HepG2 (cell line): ENCODE measurements around the gene CD300LF. TPM values are rescaled to one million over a fixed set of nuclear protein-coding genes. Genes with fewer than 3 reads are reported as not detected.
A peak's percentile ranks its signal among the peaks of the same experiment; 100 is the strongest.

Experiments
- CENPX ChIP-seq: sonication (generic); formaldehyde crosslinking; IDR thresholded peaks from 2 replicates; pipeline ENCODE4 v1.9.0; 2021; ENCODE audit warnings: mild to moderate bottlenecking, missing genetic modification reagents, moderate library complexity
- MBD4 ChIP-seq: IDR thresholded peaks from 2 replicates; pipeline ENCODE4 v1.6.1; 2012; ENCODE audit warnings: low read length, inconsistent platforms, borderline replicate concordance
- MLLT10 ChIP-seq: sonication (generic); formaldehyde crosslinking; IDR thresholded peaks from 2 replicates; pipeline ENCODE4 v1.4.0; 2020; ENCODE audit warnings: missing genetic modification reagents
- NRL ChIP-seq: sonication (generic); formaldehyde crosslinking; IDR thresholded peaks from 2 replicates; pipeline ENCODE4 v1.5.0; 2020; ENCODE audit warnings: missing genetic modification reagents, mild to moderate bottlenecking, moderate library complexity, borderline replicate concordance
- RELA ChIP-seq: sonication (generic); formaldehyde crosslinking; IDR thresholded peaks from 2 replicates; pipeline ENCODE4 v1.4.0; 2020; ENCODE audit warnings: missing genetic modification reagents
- SP1 ChIP-seq, 2 experiments: fragments of 450-650 bp in 1 of 2; sonication (generic) in 1 of 2; formaldehyde crosslinking in 1 of 2; IDR thresholded peaks; 2 replicates each; pipeline versions ENCODE4 v1.4.0 to v1.6.1; 2016 to 2020; ENCODE audit warnings: missing genetic modification reagents in 1 of 2
- ZEB1 ChIP-seq: IDR thresholded peaks from 2 replicates; pipeline ENCODE4 v1.6.1; 2012; ENCODE audit warnings: mild to moderate bottlenecking, low read depth, inconsistent platforms; ENCODE audit not compliant: insufficient replicate concordance
- ZNF33A ChIP-seq: sonication (generic); formaldehyde crosslinking; IDR thresholded peaks from 2 replicates; pipeline ENCODE4 v1.5.1; 2020; ENCODE audit warnings: missing genetic modification reagents, mild to moderate bottlenecking, moderate library complexity, borderline replicate concordance
- ZNF468 ChIP-seq: sonication (generic); formaldehyde crosslinking; IDR thresholded peaks from 2 replicates; pipeline ENCODE4 v1.8.0; 2022; ENCODE audit warnings: mild to moderate bottlenecking, moderate library complexity, missing genetic modification reagents
- ZNF878 ChIP-seq: sonication (generic); formaldehyde crosslinking; IDR thresholded peaks from 2 replicates; pipeline ENCODE4 v1.8.1; 2023; ENCODE audit warnings: mild to moderate bottlenecking, missing genetic modification reagents, moderate library complexity
- ZSCAN12 ChIP-seq: sonication (generic); formaldehyde crosslinking; IDR thresholded peaks from 2 replicates; pipeline ENCODE4 v1.9.0; 2021; ENCODE audit warnings: mild to moderate bottlenecking, missing genetic modification reagents
- ZSCAN30 ChIP-seq: sonication (generic); formaldehyde crosslinking; IDR thresholded peaks from 2 replicates; pipeline ENCODE4 v1.5.0; 2020; ENCODE audit warnings: mild to moderate bottlenecking, missing genetic modification reagents
- ZSCAN31 ChIP-seq: sonication (generic); formaldehyde crosslinking; IDR thresholded peaks from 2 replicates; pipeline ENCODE4 v1.5.0; 2020; ENCODE audit warnings: low read depth, mild to moderate bottlenecking, missing genetic modification reagents
- polyA plus RNA-seq, 8 experiments: library from polyadenylated mRNA; depleted of rRNA in 3 of 8; stranded (reverse) in 7 of 8; unstranded in 1 of 8; fragments of >200 nt; fragmentation: Illumina TruSeq in 4 of 8; extraction: Trizol in 4 of 8; gene quantifications; 2 replicates each; pipeline versions ENCODE4 v1.2.1 to v1.2.3, GENCODE V29; 2011 to 2016; ENCODE audit warnings: low read depth in 4 of 8, missing spikeins in 1 of 8, mixed read lengths in 1 of 8; ENCODE audit not compliant: insufficient read depth in 1 of 8
- total RNA-seq, 5 experiments: library from RNA; depleted of rRNA; stranded (reverse); fragments of >200 nt; fragmentation: Illumina TruSeq; extraction: Trizol; gene quantifications; 2 replicates each; pipeline ENCODE4 v1.2.3, GENCODE V29; 2016; ENCODE audit warnings: low read depth in 1 of 5
- TF ChIP-seq, protein P1 (sequence below): sonication (generic); formaldehyde crosslinking; IDR thresholded peaks from 2 replicates; pipeline ENCODE4 v1.5.0; 2020; ENCODE audit warnings: missing genetic modification reagents, mild to moderate bottlenecking, borderline replicate concordance
- TF ChIP-seq, protein P2 (sequence below): sonication (generic); formaldehyde crosslinking; conservative IDR thresholded peaks from 2 replicates; pipeline ENCODE4 v1.4.0; 2020; ENCODE audit warnings: missing genetic modification reagents
- TF ChIP-seq, protein P3 (sequence below): sonication (generic); formaldehyde crosslinking; IDR thresholded peaks from 2 replicates; pipeline ENCODE4 v1.4.0; 2020; ENCODE audit warnings: missing genetic modification reagents
- TF ChIP-seq, protein P4 (sequence below): sonication (generic); formaldehyde crosslinking; IDR thresholded peaks from 2 replicates; pipeline ENCODE4 v1.5.1; 2020; ENCODE audit warnings: missing genetic modification reagents, mild to moderate bottlenecking, borderline replicate concordance
- TF ChIP-seq, protein P5 (sequence below): IDR thresholded peaks from 2 replicates; pipeline ENCODE4 v1.6.1; 2016; ENCODE audit warnings: low read depth, control low read depth
- TF ChIP-seq, protein P6 (sequence below): IDR thresholded peaks from 2 replicates; pipeline ENCODE4 v1.6.1; 2016; ENCODE audit warnings: missing genetic modification reagents, missing compliant biosample characterization

Gene CD300LF
- total and polyA plus RNA-seq, 2 of the 13 experiments (the other 11 are each of a cell fraction or from before 2014, with no cell fraction given), result not detected

DNA sequence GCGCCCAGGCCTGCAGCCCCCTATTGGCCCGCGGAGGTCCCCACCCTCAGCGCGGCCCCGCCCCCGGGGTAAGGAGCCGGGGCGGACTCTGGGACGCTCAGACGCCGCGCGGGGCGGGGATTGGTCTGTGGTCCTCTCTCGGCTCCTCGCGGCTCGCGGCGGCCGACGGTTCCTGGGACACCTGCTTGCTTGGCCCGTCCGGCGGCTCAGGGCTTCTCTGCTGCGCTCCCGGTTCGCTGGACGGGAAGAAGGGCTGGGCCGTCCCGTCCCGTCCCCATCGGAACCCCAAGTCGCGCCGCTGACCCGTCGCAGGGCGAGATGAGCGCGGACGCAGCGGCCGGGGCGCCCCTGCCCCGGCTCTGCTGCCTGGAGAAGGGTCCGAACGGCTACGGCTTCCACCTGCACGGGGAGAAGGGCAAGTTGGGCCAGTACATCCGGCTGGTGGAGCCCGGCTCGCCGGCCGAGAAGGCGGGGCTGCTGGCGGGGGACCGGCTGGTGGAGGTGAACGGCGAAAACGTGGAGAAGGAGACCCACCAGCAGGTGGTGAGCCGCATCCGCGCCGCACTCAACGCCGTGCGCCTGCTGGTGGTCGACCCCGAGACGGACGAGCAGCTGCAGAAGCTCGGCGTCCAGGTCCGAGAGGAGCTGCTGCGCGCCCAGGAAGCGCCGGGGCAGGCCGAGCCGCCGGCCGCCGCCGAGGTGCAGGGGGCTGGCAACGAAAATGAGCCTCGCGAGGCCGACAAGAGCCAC lies 36.0 kb upstream of the CD300LF start, which contains the start of gene NHERF1 (continued):
- TF ChIP-seq, protein P1, sequence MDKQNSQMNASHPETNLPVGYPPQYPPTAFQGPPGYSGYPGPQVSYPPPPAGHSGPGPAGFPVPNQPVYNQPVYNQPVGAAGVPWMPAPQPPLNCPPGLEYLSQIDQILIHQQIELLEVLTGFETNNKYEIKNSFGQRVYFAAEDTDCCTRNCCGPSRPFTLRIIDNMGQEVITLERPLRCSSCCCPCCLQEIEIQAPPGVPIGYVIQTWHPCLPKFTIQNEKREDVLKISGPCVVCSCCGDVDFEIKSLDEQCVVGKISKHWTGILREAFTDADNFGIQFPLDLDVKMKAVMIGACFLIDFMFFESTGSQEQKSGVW, result no peak
- TF ChIP-seq ZSCAN31 (peak; percentile 77; the same call in 1 of the 2 replicates), ZEB1 (no peak), RELA (CRISPR knock-in tag) (peak; percentile 22; the same call in 1 of the 2 replicates), ZSCAN30 (CRISPR knock-in tag) (peak; percentile 63; the same call in 1 of the 2 replicates), CENPX (no peak), ZNF878 (CRISPR knock-in tag) (peak; percentile 85), MLLT10 (CRISPR knock-in tag) (peak; percentile 97; the same call in 1 of the 2 replicates), ZNF33A (0 out of 2 replicates have a peak, but pooled peaks have one; percentile 41), NRL (peak; percentile 92), MBD4 (no peak), SP1 (IDR thresholded peaks at IDR 0.05) (no peak), SP1 (CRISPR knock-in tag; IDR thresholded peaks at IDR 0.05) (peak; percentile 91), ZNF468 (peak; percentile 81; the same call in 1 of the 2 replicates), ZSCAN12 (peak; percentile 82; the same call in 1 of the 2 replicates)
- TF ChIP-seq, protein P2, sequence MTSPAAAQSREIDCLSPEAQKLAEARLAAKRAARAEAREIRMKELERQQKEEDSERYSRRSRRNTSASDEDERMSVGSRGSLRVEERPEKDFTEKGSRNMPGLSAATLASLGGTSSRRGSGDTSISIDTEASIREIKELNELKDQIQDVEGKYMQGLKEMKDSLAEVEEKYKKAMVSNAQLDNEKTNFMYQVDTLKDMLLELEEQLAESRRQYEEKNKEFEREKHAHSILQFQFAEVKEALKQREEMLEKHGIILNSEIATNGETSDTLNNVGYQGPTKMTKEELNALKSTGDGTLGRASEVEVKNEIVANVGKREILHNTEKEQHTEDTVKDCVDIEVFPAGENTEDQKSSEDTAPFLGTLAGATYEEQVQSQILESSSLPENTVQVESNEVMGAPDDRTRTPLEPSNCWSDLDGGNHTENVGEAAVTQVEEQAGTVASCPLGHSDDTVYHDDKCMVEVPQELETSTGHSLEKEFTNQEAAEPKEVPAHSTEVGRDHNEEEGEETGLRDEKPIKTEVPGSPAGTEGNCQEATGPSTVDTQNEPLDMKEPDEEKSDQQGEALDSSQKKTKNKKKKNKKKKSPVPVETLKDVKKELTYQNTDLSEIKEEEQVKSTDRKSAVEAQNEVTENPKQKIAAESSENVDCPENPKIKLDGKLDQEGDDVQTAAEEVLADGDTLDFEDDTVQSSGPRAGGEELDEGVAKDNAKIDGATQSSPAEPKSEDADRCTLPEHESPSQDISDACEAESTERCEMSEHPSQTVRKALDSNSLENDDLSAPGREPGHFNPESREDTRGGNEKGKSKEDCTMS, result 0 out of 2 replicates have a peak, but pooled peaks have one; percentile 78
- TF ChIP-seq, protein P3, sequence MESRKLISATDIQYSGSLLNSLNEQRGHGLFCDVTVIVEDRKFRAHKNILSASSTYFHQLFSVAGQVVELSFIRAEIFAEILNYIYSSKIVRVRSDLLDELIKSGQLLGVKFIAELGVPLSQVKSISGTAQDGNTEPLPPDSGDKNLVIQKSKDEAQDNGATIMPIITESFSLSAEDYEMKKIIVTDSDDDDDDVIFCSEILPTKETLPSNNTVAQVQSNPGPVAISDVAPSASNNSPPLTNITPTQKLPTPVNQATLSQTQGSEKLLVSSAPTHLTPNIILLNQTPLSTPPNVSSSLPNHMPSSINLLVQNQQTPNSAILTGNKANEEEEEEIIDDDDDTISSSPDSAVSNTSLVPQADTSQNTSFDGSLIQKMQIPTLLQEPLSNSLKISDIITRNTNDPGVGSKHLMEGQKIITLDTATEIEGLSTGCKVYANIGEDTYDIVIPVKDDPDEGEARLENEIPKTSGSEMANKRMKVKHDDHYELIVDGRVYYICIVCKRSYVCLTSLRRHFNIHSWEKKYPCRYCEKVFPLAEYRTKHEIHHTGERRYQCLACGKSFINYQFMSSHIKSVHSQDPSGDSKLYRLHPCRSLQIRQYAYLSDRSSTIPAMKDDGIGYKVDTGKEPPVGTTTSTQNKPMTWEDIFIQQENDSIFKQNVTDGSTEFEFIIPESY (CRISPR knock-in tag), result 0 out of 2 replicates have a peak, but pooled peaks have one; percentile 16
- TF ChIP-seq, protein P4, sequence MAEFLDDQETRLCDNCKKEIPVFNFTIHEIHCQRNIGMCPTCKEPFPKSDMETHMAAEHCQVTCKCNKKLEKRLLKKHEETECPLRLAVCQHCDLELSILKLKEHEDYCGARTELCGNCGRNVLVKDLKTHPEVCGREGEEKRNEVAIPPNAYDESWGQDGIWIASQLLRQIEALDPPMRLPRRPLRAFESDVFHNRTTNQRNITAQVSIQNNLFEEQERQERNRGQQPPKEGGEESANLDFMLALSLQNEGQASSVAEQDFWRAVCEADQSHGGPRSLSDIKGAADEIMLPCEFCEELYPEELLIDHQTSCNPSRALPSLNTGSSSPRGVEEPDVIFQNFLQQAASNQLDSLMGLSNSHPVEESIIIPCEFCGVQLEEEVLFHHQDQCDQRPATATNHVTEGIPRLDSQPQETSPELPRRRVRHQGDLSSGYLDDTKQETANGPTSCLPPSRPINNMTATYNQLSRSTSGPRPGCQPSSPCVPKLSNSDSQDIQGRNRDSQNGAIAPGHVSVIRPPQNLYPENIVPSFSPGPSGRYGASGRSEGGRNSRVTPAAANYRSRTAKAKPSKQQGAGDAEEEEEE, result no peak; the same call in 1 of the 2 replicates
- TF ChIP-seq, protein P5, sequence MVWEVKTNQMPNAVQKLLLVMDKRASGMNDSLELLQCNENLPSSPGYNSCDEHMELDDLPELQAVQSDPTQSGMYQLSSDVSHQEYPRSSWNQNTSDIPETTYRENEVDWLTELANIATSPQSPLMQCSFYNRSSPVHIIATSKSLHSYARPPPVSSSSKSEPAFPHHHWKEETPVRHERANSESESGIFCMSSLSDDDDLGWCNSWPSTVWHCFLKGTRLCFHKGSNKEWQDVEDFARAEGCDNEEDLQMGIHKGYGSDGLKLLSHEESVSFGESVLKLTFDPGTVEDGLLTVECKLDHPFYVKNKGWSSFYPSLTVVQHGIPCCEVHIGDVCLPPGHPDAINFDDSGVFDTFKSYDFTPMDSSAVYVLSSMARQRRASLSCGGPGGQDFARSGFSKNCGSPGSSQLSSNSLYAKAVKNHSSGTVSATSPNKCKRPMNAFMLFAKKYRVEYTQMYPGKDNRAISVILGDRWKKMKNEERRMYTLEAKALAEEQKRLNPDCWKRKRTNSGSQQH (CRISPR knock-in tag), result peak; percentile 87; the same call in 1 of the 2 replicates
- TF ChIP-seq, protein P6, sequence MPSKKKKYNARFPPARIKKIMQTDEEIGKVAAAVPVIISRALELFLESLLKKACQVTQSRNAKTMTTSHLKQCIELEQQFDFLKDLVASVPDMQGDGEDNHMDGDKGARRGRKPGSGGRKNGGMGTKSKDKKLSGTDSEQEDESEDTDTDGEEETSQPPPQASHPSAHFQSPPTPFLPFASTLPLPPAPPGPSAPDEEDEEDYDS (CRISPR knock-in tag), result peak; percentile 99
